Hepatocyte (in vitro differentiated cells): ENCODE data around the gene SLC12A5. TPM values are rescaled to one million over a fixed set of nuclear protein-coding genes. Genes with fewer than 3 reads are reported as not detected.
A peak's percentile ranks its signal among the peaks of the same experiment; 100 is the strongest.

Experiments used
- DNase-seq: peaks from one replicate; pipeline ENCODE4 v3.0.0-alpha.2; 2016; ENCODE audit warnings: low spot score
- H2AFZ ChIP-seq: fragments of 200-600 bp; sonication (generic); 2 replicates; pipeline ENCODE4 v1.6.0; 2016; ENCODE audit warnings: antibody characterized with exemption, mild to moderate bottlenecking
- H3K27ac ChIP-seq: fragments of 200-600 bp; sonication (generic); 2 replicates; pipeline ENCODE4 v1.5.1; 2016; ENCODE audit warnings: mild to moderate bottlenecking
- H3K27me3 ChIP-seq: fragments of 200-600 bp; sonication (generic); 2 replicates; pipeline ENCODE4 v1.6.1; 2016
- H3K36me3 ChIP-seq: fragments of 200-600 bp; sonication (generic); replicated peaks from 2 replicates; pipeline ENCODE4 v1.5.1; 2016; ENCODE audit warnings: low read depth; ENCODE audit not compliant: insufficient read depth
- H3K4me1 ChIP-seq: fragments of 200-600 bp; sonication (generic); 2 replicates; pipeline ENCODE4 v1.5.1; 2016; ENCODE audit warnings: mild to moderate bottlenecking, moderate library complexity; ENCODE audit not compliant: insufficient read depth
- H3K4me2 ChIP-seq: fragments of 200-600 bp; sonication (generic); 2 replicates; pipeline ENCODE4 v1.6.0; 2016
- H3K4me3 ChIP-seq: fragments of 200-600 bp; sonication (generic); 2 replicates; pipeline ENCODE4 v1.5.1; 2016; ENCODE audit warnings: mild to moderate bottlenecking
- H3K79me2 ChIP-seq: fragments of 200-600 bp; sonication (generic); 2 replicates; pipeline ENCODE4 v1.6.0; 2017; ENCODE audit warnings: mild to moderate bottlenecking
- H3K9me2 ChIP-seq: fragments of 200-600 bp; sonication (generic); replicated peaks from 2 replicates; pipeline ENCODE4 v1.6.0; 2017; ENCODE audit warnings: mild to moderate bottlenecking; ENCODE audit not compliant: insufficient read depth
- H3K9me3 ChIP-seq: fragments of 200-600 bp; sonication (generic); 2 replicates; pipeline ENCODE4 v1.5.1; 2016; ENCODE audit warnings: low read depth, mild to moderate bottlenecking
- H4K20me1 ChIP-seq: fragments of 200-600 bp; sonication (generic); 2 replicates; pipeline ENCODE4 v1.6.0; 2016; ENCODE audit warnings: mild to moderate bottlenecking; ENCODE audit not compliant: insufficient read depth, poor library complexity, severe bottlenecking
- EZH2 ChIP-seq: fragments of 200-600 bp; sonication (generic); IDR thresholded peaks from 2 replicates; pipeline ENCODE4 v1.6.1; 2016; ENCODE audit warnings: antibody characterized with exemption, mild to moderate bottlenecking, borderline replicate concordance
- EZH2phosphoT487 ChIP-seq: fragments of 200-600 bp; sonication (generic); IDR thresholded peaks from one replicate; pipeline ENCODE4 v1.6.1; 2018; ENCODE audit warnings: antibody characterized with exemption, mild to moderate bottlenecking, low read depth, moderate library complexity; ENCODE audit not compliant: unreplicated experiment, severe bottlenecking
- WGBS: methylation state at CpG from one replicate; pipeline ENCODE4 v1.1.6; 2016; ENCODE audit warnings: low lambda C conversion rate; ENCODE audit errors: missing lambda C conversion rate; 5-methylcytosine and 5-hydroxymethylcytosine counted together
- polyA plus RNA-seq: library from polyadenylated mRNA; unstranded; fragments of >200 nt; fragmentation: Nextera tagmentation; extraction: Ambion mirVana; gene quantifications from 2 replicates; pipeline ENCODE4 v1.2.1, GENCODE V29; 2016
- total RNA-seq: library from RNA; depleted of rRNA; stranded (reverse); fragments of >200 nt; gene quantifications from 2 replicates; pipeline ENCODE4 v1.2.3, GENCODE V29; 2014
- TF ChIP-seq, protein P1 (sequence below): fragments of 200-600 bp; sonication (generic); IDR thresholded peaks from 2 replicates; pipeline ENCODE4 v1.5.1; 2016; ENCODE audit warnings: antibody characterized with exemption, mild to moderate bottlenecking; ENCODE audit not compliant: poor library complexity

The SLC12A5 gene
- total and polyA plus RNA-seq, 2 experiments from 2014 or later: 0.57 to 3.1 TPM

DNA sequence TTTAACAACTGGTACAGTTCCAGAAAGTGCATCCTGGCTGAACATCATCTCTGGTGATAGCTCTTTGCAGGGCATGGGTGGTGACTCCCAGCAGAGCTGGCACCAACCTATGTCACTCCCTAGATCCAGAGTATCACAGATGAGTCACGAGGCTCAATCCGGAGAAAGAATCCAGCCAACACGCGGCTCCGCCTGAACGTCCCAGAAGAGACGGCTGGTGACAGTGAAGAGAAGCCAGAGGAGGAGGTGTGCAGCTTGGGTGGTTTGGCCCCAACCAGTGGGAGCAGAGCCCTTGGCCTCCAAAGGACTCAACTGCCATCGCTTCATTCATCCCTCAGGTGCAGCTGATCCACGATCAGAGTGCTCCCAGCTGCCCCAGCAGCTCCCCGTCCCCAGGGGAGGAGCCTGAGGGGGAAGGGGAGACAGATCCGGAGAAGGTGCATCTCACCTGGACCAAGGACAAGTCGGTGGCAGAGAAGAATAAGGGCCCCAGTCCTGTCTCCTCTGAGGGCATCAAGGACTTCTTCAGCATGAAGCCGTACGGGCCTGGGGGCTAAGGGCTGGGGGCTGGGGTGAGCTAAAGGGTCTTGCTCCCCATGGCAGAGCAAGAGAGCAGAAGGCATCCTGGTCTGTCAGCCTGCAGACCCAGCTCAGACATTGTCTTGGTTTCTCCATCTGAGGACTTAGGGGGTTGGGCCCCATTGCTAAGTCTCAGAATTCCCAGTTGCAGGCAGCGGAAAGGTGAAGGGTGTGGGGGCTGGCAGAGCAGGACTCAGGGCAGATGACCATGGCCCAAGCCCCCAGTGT, 27.2 kb downstream of the SLC12A5 start:
- DNase-seq: no peak
- no peak overlapping the region for H2AFZ ChIP-seq
- H3K27me3 ChIP-seq: peaks cover 19% of the 10 kb centered on the region
- no peaks in the 10 kb centered on the region for H3K9me2 ChIP-seq
- 86% methylated on average over 15 of the region's 15 CpGs for WGBS
- H4K20me1 ChIP-seq: peaks cover 41% of the 10 kb centered on the region
- no peak overlapping the region for H3K27ac ChIP-seq
- TF ChIP-seq, protein P1, sequence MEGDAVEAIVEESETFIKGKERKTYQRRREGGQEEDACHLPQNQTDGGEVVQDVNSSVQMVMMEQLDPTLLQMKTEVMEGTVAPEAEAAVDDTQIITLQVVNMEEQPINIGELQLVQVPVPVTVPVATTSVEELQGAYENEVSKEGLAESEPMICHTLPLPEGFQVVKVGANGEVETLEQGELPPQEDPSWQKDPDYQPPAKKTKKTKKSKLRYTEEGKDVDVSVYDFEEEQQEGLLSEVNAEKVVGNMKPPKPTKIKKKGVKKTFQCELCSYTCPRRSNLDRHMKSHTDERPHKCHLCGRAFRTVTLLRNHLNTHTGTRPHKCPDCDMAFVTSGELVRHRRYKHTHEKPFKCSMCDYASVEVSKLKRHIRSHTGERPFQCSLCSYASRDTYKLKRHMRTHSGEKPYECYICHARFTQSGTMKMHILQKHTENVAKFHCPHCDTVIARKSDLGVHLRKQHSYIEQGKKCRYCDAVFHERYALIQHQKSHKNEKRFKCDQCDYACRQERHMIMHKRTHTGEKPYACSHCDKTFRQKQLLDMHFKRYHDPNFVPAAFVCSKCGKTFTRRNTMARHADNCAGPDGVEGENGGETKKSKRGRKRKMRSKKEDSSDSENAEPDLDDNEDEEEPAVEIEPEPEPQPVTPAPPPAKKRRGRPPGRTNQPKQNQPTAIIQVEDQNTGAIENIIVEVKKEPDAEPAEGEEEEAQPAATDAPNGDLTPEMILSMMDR: no peak
- no peak for TF ChIP-seq EZH2phosphoT487
- TF ChIP-seq EZH2: no peak
- H3K79me2 ChIP-seq: no peaks in the 10 kb centered on the region
- H3K4me1 ChIP-seq: peaks cover 20% of the 10 kb centered on the region
- H3K9me3 ChIP-seq: no peaks in the 10 kb centered on the region
- no peak overlapping the region for H3K4me2 ChIP-seq
- H3K4me3 ChIP-seq: no peak overlapping the region
- no peaks in the 10 kb centered on the region for H3K36me3 ChIP-seq

DNA sequence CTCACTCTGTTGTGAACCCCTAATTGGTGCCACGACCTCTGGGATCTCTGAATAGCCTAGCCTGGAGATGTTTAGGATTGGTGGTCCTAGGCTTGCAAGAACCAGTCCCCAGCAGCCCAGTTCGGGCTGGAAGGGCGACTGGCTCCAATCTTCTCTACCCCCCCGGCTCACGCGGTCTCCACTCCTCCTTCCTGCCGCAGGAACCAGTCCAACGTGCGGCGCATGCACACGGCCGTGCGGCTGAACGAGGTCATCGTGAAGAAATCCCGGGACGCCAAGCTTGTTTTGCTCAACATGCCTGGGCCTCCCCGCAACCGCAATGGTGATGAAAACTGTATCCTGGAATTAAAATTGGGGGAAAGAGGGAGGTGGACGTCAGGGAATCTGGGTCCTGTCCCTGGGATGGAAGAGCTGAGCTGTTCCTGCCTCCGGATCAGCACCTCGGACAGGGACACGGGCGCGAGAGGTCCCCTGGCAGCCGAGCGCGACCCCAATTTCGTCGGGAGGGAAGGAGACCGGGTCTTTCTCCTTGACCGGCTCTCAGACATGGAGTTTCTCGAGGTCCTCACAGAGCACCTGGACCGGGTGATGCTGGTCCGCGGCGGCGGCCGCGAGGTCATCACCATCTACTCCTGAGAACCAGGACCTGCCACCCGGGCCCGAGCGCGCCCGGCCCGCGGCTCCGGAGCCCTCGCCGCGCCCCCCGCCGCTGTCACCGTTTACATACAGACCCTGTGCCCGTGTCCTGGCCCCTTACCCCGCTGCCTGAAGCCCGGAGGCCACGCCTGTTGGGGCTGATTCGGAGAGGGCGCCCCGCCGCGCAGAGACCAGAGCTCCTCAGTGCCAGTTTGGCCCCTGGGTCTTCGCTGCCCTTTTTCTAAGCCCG, 28.2 kb downstream of the SLC12A5 start:
- TF ChIP-seq, protein P1: no peak
- peak; percentile 28 for TF ChIP-seq EZH2phosphoT487
- peak; percentile 79 for TF ChIP-seq EZH2
- peak overlapping the region; percentile 72 for H3K4me2 ChIP-seq
- no peak overlapping the region for H3K27ac ChIP-seq
- peaks cover 19% of the 10 kb centered on the region for H3K27me3 ChIP-seq
- DNase-seq: peak; percentile 78
- H4K20me1 ChIP-seq: peaks cover 48% of the 10 kb centered on the region
- H2AFZ ChIP-seq: no peak overlapping the region
- no peaks in the 10 kb centered on the region for H3K36me3 ChIP-seq
- H3K9me2 ChIP-seq: no peaks in the 10 kb centered on the region
- 24% methylated on average over 58 of the region's 65 CpGs for WGBS
- H3K4me3 ChIP-seq: no peak overlapping the region
- H3K9me3 ChIP-seq: no peaks in the 10 kb centered on the region
- H3K79me2 ChIP-seq: no peaks in the 10 kb centered on the region
- H3K4me1 ChIP-seq: peaks cover 20% of the 10 kb centered on the region

DNA sequence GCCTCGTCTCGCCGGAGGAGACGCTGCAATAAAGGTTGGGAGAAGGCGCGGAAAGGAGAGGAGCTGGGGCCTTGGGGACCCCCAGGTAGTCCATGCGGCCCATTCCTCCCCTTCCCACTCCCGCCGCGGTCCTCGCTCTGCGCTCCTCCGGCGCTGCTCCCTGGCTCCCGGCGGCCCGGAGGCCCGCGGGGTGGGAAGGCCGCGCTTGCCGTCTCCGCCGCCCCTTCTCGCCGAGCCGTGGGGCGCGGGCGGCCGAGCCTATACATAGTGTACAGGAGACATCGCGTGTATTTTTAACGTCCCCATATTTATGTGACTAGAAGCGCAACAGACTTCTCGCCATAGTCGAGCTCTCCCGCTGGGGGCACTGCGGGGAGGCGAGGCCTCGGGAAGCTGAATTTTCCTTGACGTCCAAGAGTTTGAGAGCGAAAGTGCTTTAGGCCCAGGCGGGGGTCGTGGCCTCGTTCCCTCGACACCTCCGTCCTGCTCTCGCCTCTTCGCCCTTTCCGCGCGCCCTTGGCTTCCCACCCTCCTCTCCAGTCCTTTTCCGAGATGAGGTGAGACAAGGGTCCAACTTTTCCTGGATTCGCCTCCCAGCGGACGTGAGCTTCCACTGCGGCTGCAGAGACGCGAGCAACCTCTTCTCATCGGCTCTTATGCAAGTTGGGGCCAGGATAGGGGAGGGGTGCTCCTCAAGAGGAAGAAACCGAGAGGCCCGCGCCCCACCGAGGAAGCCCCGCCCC, 29.0 kb downstream of the SLC12A5 start:
- H3K27me3 ChIP-seq: peaks cover 19% of the 10 kb centered on the region
- H3K9me2 ChIP-seq: no peaks in the 10 kb centered on the region
- TF ChIP-seq, protein P1: peak; percentile 42
- TF ChIP-seq EZH2: peak; percentile 55
- no peak for TF ChIP-seq EZH2phosphoT487
- no peaks in the 10 kb centered on the region for H3K9me3 ChIP-seq
- H3K4me1 ChIP-seq: peaks cover 20% of the 10 kb centered on the region
- WGBS: 5% methylated on average over 59 of the region's 66 CpGs
- peak; percentile 68 for DNase-seq
- no peaks in the 10 kb centered on the region for H3K79me2 ChIP-seq
- H3K27ac ChIP-seq: no peak overlapping the region
- H3K36me3 ChIP-seq: no peaks in the 10 kb centered on the region
- no peak overlapping the region for H2AFZ ChIP-seq
- H4K20me1 ChIP-seq: peaks cover 51% of the 10 kb centered on the region
- H3K4me2 ChIP-seq: peak overlapping the region; percentile 72
- H3K4me3 ChIP-seq: no peak overlapping the region
